HG02970 (cell line): Measurements from ENCODE around the gene MAST4.

ENCODE experiments used
- ATAC-seq: cut with Tn5 transposase; IDR thresholded peaks from one replicate; pipeline ENCODE4 v1.9.1; 2021; ENCODE audit warnings: mild to moderate bottlenecking, moderate library complexity, moderate number of reproducible peaks; ENCODE audit not compliant: unreplicated experiment, low FRiP score

MAST4 gene

GRCh38 chr5:67004730-67005350, 408.6 kb downstream of the MAST4 start:
- no peak for ATAC-seq

GRCh38 chr5:67005737-67006499, 409.7 kb downstream of the MAST4 start:
- no peak for ATAC-seq

- ATAC-seq = no peak
Measured at GRCh38 chr5:67006500-67006848, 410.3 kb downstream of the MAST4 start.

GRCh38 chr5:67009028-67009427, 412.8 kb downstream of the MAST4 start:
- ATAC-seq = no peak

GRCh38 chr5:67010684-67011409, 414.7 kb downstream of the MAST4 start:
- ATAC-seq = no peak

GRCh38 chr5:67011422-67011821, 415.2 kb downstream of the MAST4 start:
- no peak for ATAC-seq

GRCh38 chr5:67012171-67012570, 416.0 kb downstream of the MAST4 start:
- ATAC-seq = no peak

- ATAC-seq = no peak
Measured at GRCh38 chr5:67013719-67014118, 417.5 kb downstream of the MAST4 start.

GRCh38 chr5:67014191-67014590, 418.0 kb downstream of the MAST4 start:
- no peak for ATAC-seq

GRCh38 chr5:67014957-67015400, 418.8 kb downstream of the MAST4 start:
- no peak for ATAC-seq

GRCh38 chr5:67015541-67016191, 419.5 kb downstream of the MAST4 start:
- no peak for ATAC-seq

- no peak for ATAC-seq
Measured at GRCh38 chr5:67019065-67019845, 423.1 kb downstream of the MAST4 start.

- no peak for ATAC-seq
Measured at GRCh38 chr5:67020096-67020615, 424.0 kb downstream of the MAST4 start.

GRCh38 chr5:67021031-67021430, 424.8 kb downstream of the MAST4 start:
- no peak for ATAC-seq

- no peak for ATAC-seq
Measured at GRCh38 chr5:67021521-67021920, 425.3 kb downstream of the MAST4 start.

GRCh38 chr5:67021962-67022361, 425.8 kb downstream of the MAST4 start:
- no peak for ATAC-seq

- ATAC-seq = no peak
Measured at GRCh38 chr5:67025457-67025856, 429.3 kb downstream of the MAST4 start.

- no peak for ATAC-seq
Measured at GRCh38 chr5:67026278-67026677, 430.1 kb downstream of the MAST4 start.

- no peak for ATAC-seq
Measured at GRCh38 chr5:67027171-67027570, 431.0 kb downstream of the MAST4 start.

GRCh38 chr5:67028371-67028770, 432.2 kb downstream of the MAST4 start:
- no peak for ATAC-seq
